NCI-H460 (cell line): ENCODE results near the gene SCAMP1. TPM values are rescaled to one million over a fixed set of nuclear protein-coding genes. Genes with fewer than 3 reads are reported as not detected.

Experiments used
- small RNA-seq, 2 experiments: library from RNA; depleted of rRNA; stranded (forward); fragments of <200 nt; gene quantifications; one replicate each; pipeline ENCODE3, GENCODE V24; 2014
- total RNA-seq: library from RNA; depleted of rRNA; stranded (reverse); fragments of >200 nt; shearing (Covaris generic); gene quantifications from 2 replicates; pipeline ENCODE4 v1.2.3, GENCODE V29; 2014; rRNA removed

The SCAMP1 gene
- total RNA-seq, 1 experiment from 2014 or later = 37.5 TPM

Small RNA genes within 50 kb of the gene (small RNA-seq; reads per million reads assigned to genes)
- gene RF00019 = 0 reads per million in 2 experiments
- 0 reads per million in 2 experiments for gene RNU6-183P

Other genes starting within 250 kb of the SCAMP1 start
- gene AP3B1, start 65.9 kb upstream of the SCAMP1 start, total RNA-seq = 53.8 and 66.3 TPM in 2 replicates